HG02588 (cell line): ENCODE measurements around the gene GNAL.

Source experiments
- ATAC-seq: cut with Tn5 transposase; IDR thresholded peaks from one replicate; pipeline ENCODE4 v1.9.1; 2021; ENCODE audit warnings: mild to moderate bottlenecking, moderate library complexity; ENCODE audit not compliant: unreplicated experiment

The GNAL gene

DNA sequence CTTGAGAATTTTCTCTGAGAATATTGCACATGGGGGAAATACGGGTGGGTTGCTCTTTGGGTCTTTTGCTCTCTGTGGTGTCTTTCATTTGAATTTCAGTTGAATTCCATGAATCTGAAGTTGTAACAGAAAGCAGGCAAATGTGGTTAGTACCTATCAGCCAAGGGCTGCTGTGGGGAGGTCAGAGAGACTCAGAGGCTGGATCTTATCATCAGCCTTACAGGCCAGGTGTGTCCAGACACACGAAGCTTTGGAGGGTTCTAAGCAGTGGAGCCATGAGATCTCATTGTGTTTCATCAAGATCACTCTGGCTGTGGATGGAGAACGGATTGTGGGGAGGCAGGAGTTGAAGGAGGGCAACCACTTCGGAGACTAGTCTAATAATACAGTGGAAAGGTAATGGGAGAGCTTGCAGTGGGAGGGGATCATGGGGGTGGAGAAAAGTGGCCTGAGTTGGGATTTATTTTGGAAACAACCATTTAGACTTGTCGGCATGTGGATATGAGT, 68.1 kb downstream of the GNAL start:
- no peak for ATAC-seq

DNA sequence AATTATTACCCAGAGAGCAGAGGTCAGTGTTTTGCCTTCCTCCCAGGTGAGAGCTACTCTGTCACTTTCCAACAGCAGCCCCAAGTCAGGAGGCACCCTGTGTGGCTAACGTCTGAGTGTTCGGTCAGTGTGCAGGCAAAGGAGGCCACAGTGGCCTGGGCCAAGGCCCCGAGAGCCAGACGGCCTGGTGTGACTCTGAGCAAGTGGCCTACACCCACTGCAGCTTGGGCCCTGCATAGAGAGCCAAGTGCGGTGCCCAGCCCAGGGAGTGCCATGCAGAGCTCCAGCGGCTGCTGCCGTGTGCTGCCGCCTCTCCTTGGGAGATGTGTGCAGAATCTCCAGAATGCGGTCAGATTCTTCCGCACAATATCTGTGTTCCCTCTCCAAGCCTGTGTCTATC, 70.4 kb downstream of the GNAL start:
- no peak for ATAC-seq

DNA sequence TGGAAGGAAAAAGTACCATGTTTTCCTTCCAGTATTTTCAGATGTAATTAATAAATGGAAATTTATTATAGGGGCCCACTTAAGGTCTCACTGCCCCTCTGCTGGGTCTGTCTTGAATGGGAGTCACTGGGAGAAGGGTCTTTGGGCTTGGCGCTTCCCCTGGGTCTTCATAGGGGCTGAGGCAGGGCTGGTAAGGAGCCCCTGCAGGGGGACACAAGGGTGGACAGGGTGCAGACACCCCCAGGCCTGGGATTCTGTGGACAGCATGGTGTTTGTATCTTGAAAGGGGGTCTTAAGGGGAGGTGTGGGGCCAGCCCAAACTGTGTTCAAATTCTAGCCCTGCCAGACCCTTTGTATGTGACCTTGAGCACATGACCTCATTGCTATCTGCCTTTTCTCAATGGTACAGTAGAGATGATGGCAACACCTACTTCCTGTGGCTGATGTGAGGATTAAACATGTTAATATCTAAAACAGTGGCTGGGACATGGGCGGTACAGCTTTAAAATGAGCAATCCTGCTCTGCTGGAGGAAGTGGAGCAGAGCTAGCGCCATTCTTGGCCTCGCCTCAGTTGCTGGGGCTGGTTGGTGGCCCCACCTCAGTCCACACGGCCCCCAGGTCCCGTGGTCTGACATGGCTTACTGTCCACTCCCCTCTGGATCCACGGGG, 71.6 kb downstream of the GNAL start:
- no peak for ATAC-seq

DNA sequence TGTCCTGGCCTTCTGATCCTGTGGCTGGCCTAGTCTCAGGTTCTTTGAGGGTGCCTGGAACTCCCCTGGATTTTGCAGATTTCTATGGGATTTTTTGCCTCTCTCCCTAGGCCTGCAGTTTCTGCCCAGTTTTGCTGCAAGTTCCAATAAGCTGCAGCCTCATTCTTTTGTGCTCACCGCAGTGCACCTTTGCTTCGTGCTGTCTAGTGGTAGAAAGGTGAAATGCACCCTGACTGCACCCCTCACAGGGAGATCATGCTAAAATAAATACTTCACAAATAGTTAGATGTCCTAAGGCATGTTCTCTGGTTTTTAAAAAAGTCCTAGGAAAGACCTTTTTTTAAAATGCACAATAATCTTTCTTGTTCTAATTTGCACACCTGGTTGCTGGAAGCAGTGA, 72.5 kb downstream of the GNAL start:
- no peak for ATAC-seq

DNA sequence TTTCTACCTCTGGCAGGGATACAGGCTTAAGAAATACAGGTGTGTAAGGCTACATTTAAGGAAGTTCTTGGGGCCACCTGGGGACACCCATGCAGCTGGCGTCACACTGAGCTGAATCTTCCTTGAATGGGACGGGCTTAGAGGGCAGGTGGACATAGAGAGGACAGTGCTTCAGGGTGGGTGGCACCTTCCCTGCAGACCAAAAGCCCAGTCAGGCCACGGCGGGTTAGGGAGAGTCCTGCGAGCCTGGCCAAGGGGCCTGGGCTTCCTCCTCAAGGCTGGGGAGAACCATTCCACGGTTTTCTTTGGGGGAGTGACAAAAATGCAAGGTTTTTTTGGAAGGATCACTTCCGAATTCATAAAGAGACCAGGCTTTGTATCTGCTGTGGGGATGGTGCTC, 73.4 kb downstream of the GNAL start:
- ATAC-seq, result no peak

DNA sequence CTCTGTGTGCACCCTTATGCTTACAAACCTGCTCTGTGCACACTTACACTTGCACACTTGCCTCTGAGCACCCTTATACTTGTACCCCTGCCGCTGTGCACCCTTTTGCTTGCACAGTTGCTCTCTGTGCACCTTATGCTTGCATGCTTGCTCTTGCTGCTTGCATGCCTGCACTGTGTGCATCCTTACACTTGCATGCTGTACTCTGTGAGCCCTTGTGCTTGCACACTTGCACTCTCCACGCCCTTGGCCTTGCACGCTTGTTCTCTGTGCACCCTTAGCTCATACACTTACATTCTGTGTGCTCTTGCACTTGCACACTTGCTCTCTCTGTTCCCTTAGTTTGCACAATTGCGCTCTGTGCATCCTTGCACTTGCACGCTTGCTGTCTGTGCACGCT, 78.3 kb downstream of the GNAL start:
- no peak for ATAC-seq

DNA sequence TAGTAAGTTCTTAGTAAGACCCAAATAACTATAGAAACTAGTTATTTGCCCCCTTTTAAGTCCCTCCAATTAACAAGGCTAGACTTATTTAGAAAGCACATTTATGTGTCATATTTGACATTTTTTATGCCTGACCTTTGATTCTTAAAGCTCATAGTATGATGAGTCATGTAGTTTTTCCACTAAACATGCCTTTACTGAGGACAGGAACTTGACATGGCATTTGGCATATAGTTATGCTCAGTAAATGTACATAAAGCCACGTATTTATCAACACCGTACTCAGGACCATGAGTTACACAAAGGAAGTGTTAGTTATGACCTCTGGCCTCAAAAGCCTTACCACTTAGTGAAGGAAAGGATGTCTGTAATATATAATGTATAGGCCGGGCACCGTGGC, 78.9 kb downstream of the GNAL start:
- ATAC-seq, result no peak

DNA sequence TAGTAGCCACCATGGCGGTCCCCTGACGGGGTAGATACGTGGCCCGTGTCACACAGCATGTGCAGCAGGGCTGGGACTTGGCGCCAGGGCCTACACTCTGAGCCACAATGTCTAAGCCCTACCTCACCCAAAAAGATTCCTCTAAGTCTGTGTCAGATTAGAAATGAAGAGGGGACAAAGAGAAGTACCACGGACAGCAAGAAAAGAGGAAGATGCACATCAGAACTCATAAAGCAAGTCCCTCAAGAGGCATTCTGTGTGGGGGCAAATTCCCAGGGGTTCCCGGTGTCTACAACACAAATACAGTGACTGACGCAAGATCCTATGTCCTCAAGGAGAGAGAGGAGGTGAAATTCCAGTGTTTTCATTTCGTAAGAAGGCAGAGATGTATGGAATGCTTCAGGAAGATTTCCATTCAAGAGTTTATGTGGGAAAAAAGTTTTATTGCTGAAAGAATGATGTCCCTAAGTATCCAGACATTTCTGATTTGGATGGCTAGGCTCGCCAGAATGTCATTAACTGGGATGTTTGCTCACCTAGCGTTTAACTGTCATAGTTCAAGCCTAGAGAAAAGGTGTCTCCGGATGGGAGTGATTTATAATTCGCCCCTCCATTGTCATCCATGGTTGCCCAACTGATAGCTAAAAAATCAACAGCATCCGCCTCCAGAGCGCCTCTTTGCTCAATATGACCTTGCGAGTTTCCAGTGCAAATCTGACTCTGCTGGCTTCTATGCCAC, 86.5 kb downstream of the GNAL start:
- ATAC-seq, result no peak

DNA sequence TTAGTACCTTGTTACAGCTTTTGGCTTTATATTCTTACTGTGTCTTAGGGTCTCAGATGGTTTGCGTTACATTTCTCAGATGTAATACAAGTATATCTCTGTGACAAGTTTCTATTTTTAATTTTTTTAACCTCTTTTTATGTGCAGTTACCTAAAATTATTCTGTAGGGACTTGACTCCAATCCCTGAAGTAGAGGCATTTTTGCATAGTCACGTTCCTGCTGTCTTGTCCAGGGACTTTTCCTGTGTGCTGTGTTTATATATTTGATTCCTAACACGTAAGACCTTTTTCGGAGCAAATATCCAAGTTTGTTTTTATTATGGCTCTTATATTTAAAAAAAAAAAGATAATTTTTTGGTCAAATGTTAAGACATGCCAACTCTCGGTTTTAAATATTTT, 91.0 kb downstream of the GNAL start:
- ATAC-seq, result no peak

DNA sequence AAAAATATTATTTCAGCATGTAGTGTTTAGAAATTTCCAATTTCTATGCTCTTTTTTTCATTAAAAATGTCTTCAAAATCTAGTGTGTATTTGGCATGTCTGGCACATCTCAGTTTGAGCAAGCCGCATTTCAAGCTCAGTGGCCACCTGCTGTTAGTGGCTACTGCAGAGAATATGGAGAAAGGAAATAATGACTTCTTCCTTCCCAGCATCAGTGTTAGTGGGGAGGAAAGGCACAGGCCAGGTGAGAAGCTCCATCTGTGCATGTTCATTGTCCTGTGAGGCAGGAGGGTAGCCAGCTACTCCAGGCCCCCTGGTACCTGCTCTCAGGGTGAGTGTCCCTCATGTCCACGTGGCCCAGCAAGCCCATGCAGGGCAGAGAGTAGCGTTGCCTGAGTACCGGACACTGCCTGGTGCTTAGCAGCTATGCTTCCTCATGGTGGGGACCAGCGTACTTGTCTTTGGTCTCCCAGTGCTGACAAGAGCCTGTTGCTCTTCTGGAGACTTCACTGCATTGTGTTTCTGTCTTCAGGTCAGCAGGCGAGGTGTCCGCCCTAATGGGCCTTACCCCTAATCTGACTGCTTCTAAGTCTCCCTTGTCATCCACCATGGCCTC, 94.8 kb downstream of the GNAL start:
- ATAC-seq, result no peak

DNA sequence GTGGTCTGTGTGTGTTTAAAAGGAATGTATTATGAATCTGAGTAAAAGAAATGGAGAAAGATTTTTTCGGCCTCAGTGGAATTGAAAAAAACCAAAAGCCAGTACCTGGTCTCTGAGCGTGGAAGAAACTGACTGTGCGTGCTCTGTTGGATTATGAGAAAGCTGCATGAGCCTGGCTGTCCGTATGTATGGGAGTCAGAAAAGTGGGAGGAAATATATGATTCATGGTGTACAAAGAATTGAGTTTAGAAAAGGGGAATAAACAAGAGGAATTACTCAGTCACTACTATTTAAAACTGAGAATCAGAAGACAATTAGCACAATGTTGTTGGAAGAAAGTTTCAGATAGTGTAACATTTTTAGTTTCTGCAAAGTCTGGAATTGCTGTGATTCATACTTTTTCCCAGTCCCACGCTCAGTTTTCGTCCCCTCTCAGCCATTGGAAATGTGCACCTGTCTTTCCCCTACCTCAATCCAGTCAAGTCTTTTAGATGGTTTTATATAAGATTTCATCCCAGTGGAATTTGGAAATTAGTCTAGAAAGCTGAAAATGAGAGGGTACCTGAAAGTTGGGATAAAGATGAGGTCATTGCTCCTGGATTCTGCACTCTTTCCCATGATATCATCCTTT, 95.7 kb downstream of the GNAL start:
- ATAC-seq, result no peak

DNA sequence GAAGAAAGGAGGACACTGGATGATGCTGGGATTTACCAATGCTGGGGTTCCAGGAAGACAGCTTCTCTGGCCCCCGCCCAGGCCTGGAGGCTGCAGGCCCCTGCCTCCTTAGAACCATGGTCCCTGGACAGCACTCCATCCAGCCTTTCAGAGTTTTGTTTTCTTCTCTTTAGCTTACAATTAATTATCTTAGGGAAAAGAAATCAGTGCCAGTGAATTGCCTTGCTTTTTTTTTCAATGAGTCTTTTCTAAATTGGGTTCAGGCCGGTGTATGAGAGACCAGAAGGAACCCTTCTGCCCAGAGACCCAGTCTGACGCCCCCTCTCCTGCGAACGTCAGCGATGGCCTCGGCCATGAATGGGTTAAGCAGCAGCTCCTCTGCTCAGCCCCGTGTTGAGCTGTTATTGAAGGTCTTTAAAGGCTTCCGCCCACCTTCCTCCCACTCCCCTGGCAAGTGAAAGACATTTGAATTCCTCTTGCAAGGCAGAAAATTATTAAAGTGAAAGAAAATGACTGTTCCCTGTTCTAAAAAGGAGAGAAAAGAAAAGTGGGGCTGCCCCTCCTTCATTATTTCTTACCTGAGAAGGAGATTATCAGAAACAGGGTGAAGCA, 96.5 kb downstream of the GNAL start:
- ATAC-seq, result no peak

DNA sequence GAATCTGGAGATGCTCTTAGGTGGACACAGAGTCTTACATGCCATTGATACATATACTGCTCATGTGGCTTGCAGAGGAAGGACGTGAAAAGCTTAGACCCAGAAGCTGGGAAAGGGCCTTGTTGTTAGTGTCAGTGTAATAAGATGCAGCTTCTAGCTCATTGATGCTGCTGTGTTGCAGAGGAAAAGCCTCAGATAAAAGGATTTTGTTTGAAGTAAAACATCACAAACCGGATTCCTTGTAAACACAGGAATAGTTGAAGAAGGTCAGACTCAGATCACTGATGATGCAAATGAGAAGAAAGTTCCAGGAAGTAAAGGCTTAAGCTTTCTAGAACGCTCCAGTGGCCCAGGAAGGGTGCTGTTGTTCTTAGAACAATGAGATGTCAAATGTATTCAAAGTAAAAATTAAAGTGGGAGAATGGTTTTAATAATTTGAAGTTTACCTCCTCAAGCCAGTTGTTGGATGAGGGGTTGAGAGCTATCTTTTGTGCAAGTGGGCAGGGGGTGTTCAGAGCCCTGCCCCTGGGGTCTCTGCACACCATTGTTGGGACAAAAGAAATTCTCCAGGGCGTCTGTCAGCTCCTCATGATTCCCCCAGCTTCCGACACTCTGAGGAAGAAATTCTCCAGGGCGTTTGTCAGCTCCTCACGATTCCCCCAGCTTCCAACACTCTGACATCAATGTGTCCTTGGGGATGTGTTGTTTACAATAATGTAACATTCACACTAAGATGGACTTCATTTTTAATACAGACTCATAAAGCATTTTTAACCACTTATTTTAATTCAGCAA, 100.8 kb downstream of the GNAL start:
- ATAC-seq, result no peak

DNA sequence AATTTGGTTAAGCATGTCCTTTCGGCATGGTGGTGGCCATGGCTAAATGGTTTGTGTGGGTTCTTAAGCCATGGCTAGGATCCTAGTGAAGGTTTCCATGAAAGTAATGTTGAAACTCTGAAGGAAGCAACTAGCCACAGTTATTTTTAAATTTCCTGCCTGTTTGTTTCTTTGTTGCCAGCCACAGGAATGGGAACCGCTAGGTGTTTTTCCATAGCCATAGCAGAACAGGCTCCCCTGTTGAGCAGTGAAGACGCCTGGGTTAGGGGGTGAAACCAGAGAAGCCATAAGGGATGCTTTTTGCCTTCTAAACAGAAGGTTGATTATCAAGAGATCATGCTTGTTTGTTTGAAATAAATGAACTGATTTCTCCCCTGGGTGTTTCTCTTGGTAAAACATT, 102.1 kb downstream of the GNAL start:
- no peak for ATAC-seq

DNA sequence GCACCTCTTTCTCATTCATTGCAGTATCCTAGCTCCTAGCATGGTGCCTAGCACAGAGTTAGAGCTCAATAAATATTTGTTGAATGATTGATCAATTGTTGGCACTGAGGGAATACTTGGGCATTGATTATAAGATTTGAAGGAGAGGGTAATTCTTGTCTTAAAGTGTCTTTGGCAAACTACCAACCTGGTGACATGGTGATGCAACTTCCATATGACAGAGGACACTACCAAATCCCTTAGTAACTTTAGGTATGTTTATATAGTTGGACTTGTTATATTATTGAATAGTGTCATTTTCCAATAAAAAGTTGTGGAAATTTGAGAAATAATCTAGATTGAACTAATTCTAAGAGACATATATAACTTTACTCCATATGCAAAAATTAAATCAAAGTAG, 103.6 kb downstream of the GNAL start:
- ATAC-seq, result no peak

DNA sequence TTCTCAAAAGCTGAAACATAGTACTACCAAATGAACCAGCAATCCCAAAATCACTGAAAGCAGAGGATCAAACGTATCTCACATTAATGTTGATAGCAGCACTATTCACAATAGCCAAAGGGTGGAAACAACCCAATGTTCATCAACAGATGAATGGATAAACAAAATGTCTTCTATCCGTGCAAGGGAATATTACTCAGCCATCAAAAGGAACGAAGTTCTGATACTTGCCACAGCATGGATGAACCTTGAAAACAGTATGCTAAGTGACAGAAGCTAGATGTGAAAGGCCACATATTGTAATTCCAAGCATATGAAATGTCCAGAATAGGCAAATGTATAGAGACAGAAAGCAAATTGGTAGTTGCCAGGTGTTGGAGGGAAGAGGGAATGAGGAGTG, 105.1 kb downstream of the GNAL start:
- no peak for ATAC-seq

DNA sequence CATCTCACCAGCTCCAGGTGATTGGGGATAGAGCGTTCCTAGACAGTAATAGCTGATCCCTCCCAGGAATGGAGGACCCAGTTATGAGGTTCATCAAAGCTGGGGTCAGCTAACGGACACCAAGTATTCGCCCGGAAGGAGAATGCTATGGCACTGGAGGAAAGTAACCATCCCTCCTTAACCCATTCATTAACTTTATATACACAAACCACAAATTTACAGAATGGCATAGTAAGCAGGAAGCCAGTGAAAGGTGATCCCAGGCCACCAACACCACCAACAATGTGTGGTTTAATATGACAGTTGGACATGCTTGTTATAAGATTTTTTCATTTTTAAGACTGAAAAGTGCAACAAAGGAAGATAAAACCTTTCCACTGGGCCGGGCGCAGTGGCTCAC, 106.9 kb downstream of the GNAL start:
- ATAC-seq, result no peak

DNA sequence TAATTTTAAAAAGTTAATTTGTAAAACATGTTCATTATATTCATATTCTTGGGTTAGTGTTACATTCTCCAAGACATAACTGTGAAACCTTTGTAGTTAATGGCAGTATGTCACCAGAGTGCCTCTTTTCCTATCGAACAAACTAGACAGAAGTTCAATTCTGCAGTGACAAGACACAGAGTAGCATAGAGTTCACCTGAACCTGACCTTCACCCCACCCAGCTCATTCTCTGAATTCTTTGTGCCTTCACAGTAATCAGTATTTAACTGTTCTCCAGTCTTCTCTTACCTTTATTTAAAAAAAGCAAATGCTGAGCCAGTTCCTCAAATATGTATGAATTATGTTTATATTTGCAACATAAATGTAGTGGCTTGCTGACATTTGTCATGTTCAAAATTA, 109.2 kb downstream of the GNAL start:
- no peak for ATAC-seq

DNA sequence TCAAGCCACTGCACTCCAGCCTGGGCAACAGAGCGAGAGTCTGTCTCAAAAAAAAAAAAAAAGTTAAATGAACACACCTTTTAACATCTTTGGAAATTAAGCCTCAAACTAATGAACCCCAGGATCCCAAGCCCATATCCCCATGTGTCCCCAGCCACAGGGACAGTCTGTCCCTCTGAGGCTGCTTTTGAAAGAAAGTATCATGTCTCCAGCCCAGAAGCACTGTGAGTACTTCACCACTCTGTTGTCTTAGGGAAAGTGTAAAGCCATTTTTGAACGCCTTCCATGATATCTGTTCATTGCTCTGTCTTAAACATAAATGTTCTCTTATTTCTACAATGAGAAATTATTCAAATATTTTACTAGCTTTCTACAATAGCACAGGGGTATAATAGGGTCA, 110.0 kb downstream of the GNAL start:
- no peak for ATAC-seq

DNA sequence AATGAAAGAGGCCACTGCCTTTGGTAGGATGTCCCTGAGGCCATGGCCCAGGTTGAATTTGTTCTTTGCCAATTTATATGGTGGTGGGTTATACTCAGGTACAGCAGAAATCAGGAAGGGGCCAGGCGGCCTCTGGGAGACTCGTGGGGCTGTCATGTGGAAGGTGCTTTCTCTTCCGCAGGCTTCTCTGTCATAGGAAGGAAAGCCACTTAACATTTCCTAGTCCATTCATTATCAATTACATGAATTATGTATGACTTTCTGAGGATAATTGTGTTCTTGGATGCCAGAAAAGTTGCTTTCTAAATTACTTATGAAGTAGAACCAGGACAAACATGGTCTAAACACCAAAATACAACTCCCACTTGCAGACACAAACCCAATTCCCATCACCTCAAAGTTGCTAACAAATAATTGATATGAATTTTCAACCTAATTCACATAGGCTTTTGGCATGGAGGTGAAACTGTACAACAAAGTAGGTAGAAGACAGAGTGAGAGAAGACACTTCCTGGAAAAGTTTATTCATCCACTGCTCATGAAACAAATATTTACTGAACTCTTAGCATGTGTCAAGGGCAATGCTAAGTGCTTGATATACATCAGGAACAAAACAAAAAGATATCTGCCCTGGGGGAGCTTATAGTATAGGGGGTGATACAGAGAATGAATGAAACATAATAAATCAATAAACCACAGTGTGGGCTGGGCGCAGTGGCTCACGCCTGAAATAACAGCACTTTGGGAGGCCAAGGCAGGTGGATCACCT, 111.7 kb downstream of the GNAL start:
- ATAC-seq, result no peak
